ENCODE results near the gene TGFB1.

Gene TGFB1

DNA sequence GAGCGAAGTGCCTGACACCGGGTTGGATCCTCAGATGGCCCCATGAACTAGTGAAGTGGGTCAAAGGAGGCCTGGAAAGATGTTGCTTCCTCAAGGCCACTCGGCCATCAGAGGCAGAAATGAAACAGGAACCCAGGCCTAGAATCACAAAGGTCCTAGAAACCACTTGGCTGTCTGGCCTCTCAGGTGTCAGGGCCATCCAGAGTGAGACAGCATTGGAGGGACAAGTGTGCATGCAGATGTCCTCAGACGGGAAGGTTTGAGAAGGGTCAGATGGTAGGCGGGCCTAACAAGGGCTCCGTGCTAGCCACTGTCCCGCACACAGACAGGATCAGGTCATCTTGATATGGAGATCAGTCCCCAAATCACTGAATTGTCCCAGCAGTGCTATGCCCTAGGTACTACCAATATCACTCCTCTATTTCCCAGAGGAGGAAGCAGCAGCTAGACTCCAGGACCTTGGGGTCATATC lies 29.5 kb downstream of the TGFB1 start:
- Histone ChIP-seq H3K4me1 (ENCODE audit: control insufficient read depth in 1 of 2, insufficient read depth in 2 of 2, low read length in 2 of 2) (peaks cover 49 to 67% of the 10 kb centered on the region in 2 donors), H3K9ac (ENCODE audit: low read depth in 1 of 2, low read length in 2 of 2) (peak overlapping the region in 1 of 2 donors; percentile 26), H3K27ac (ENCODE audit: low read depth, low read length) (peak overlapping the region; percentile 72), H3K36me3 (ENCODE audit: control insufficient read depth in 1 of 2, insufficient read depth in 2 of 2, low read length in 2 of 2) (peaks cover 14 to 24% of the 10 kb centered on the region in 2 donors), H3K9me3 (ENCODE audit: control insufficient read depth in 1 of 2, low read length in 2 of 2) (no peaks in the 10 kb centered on the region), H3K27me3 (ENCODE audit: control insufficient read depth in 1 of 2, insufficient read depth in 2 of 2, low read length in 2 of 2) (peaks cover 9 to 12% of the 10 kb centered on the region in 2 donors), H3K4me3 (ENCODE audit: low read depth in 1 of 2, low read length in 2 of 2) (no peak overlapping the region)

DNA sequence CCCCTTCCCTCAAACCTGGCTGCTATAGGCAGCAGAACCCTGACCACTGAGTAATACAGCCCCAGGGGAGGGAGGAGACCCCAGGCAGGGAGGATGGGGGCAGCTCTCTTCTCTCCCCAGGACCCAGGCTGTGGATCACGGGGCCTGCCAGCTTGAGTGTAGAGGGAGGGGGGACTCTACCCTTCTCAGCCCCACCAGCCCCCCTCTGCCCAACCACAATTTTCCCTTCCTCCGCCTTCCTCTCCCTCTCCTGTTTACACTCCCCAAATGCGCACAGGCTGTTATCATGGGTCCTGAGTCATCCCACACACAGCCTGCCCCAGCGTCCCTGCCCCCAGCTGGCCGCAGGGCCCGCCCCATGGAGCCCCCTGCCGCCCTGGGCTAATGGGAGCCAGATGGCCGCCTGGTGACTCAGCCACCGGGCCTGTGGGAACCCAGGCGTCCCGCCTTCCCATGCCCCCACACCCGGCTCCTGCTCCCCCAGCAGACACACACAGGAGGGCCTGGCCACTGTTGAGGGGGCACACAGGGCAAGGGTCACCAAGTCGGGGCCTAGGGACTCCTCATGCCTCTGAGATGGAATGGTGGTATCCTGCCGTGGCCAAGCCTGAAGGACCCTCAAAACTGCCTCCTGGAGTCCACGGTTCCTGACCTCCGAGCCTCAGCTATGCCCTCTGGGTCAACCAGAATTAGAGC lies 30.1 kb downstream of the TGFB1 start:
- H3K4me1 ChIP-seq (ENCODE audit: control insufficient read depth in 1 of 2, insufficient read depth in 2 of 2, low read length in 2 of 2): peaks cover 47 to 60% of the 10 kb centered on the region in 2 donors
- peak overlapping the region in 1 of 2 donors; percentile 36 for H3K9ac ChIP-seq (ENCODE audit: low read depth in 1 of 2, low read length in 2 of 2)
- peaks cover 21 to 31% of the 10 kb centered on the region in 2 donors for H3K36me3 ChIP-seq (ENCODE audit: control insufficient read depth in 1 of 2, insufficient read depth in 2 of 2, low read length in 2 of 2)

DNA sequence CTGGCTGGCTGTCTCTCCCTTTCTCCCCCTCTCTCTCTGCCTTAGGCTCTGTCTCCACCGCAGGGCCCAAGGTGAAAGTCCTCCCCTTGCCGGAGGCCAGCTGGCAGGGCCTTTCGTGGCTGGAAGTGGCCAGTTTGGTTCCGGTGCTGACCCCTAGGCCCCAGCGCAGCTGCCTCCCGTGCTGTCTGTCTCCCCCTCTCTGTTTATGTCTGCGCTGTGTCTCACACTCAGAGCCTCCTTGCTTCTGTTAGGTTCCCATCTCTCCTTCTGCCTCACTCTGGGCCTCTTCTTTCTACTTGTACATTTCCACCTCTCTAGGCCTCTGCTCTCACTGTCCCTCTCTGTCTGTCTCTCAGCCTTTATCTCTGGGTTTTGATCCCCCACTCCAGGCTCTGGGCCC lies 30.7 kb downstream of the TGFB1 start:
- Histone ChIP-seq H3K27ac (ENCODE audit: low read depth, low read length) (peak overlapping the region; percentile 71), H3K4me1 (ENCODE audit: control insufficient read depth in 1 of 2, insufficient read depth in 2 of 2, low read length in 2 of 2) (peaks cover 42 to 55% of the 10 kb centered on the region in 2 donors)

More for the DNA sequence above, 30.1 kb downstream of the TGFB1 start:
- no peaks in the 10 kb centered on the region for H3K9me3 ChIP-seq (ENCODE audit: control insufficient read depth in 1 of 2, low read length in 2 of 2)
- peak overlapping the region; percentile 72 for H3K27ac ChIP-seq (ENCODE audit: low read depth, low read length)
- peaks cover 9 to 12% of the 10 kb centered on the region in 2 donors for H3K27me3 ChIP-seq (ENCODE audit: control insufficient read depth in 1 of 2, insufficient read depth in 2 of 2, low read length in 2 of 2)
- no peak overlapping the region for H3K4me3 ChIP-seq (ENCODE audit: low read depth in 1 of 2, low read length in 2 of 2)

GRCh38 chr19:41322451-41322850 lies 31.3 kb downstream of the TGFB1 start:
- peaks cover 36 to 49% of the 10 kb centered on the region in 2 donors for H3K4me1 ChIP-seq (ENCODE audit: control insufficient read depth in 1 of 2, insufficient read depth in 2 of 2, low read length in 2 of 2)

More for the DNA sequence above, 30.7 kb downstream of the TGFB1 start:
- Histone ChIP-seq H3K9ac (ENCODE audit: low read depth in 1 of 2, low read length in 2 of 2) (peak overlapping the region in 1 of 2 donors; percentile 36), H3K36me3 (ENCODE audit: control insufficient read depth in 1 of 2, insufficient read depth in 2 of 2, low read length in 2 of 2) (peaks cover 25 to 35% of the 10 kb centered on the region in 2 donors), H3K4me3 (ENCODE audit: low read depth in 1 of 2, low read length in 2 of 2) (no peak overlapping the region), H3K9me3 (ENCODE audit: control insufficient read depth in 1 of 2, low read length in 2 of 2) (no peaks in the 10 kb centered on the region), H3K27me3 (ENCODE audit: control insufficient read depth in 1 of 2, insufficient read depth in 2 of 2, low read length in 2 of 2) (peaks cover 9 to 11% of the 10 kb centered on the region in 2 donors)

DNA sequence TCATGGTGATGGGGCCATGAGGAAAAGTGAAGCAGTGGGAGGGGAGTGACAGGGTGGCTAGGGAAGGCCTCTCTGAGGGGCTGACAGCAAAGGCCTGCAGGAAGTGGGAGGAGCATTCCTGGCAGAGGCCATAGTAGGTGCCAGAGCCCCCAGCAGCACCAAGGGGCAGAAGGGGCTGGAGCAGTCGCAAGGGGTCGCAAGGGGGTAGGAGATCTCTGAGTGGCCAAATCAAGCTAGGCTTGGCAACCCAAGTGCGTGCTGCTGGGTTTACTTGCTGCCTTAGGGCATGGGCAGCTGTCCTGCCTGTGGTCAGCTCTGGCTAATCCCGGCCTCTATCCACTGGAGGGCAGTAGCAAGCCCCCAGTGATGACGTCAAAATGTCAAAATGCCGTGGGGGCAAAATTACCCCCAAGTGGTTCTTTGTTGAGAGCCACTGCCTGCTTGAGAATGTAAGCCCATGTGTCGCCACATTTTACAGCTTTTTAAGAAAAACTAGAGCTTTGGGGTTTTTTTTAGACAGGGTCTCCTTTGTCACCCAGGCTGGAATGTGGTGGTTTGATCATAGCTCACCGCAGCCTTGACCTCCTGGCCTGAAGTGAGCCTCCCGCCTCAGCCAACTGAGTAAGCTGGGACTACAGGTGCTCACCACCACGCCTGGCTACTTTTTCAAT lies 32.0 kb downstream of the TGFB1 start:
- no peak overlapping the region for H3K27ac ChIP-seq (ENCODE audit: low read depth, low read length)
- H3K36me3 ChIP-seq (ENCODE audit: control insufficient read depth in 1 of 2, insufficient read depth in 2 of 2, low read length in 2 of 2): peaks cover 33 to 42% of the 10 kb centered on the region in 2 donors
- H3K4me3 ChIP-seq (ENCODE audit: low read depth in 1 of 2, low read length in 2 of 2): no peak overlapping the region
- peaks cover 8 to 9% of the 10 kb centered on the region in 2 donors for H3K27me3 ChIP-seq (ENCODE audit: control insufficient read depth in 1 of 2, insufficient read depth in 2 of 2, low read length in 2 of 2)
- H3K4me1 ChIP-seq (ENCODE audit: control insufficient read depth in 1 of 2, insufficient read depth in 2 of 2, low read length in 2 of 2): peaks cover 29 to 42% of the 10 kb centered on the region in 2 donors
- no peaks in the 10 kb centered on the region for H3K9me3 ChIP-seq (ENCODE audit: control insufficient read depth in 1 of 2, low read length in 2 of 2)
- no peak overlapping the region for H3K9ac ChIP-seq (ENCODE audit: low read depth in 1 of 2, low read length in 2 of 2)

More at GRCh38 chr19:41322451-41322850, 31.3 kb downstream of the TGFB1 start:
- Histone ChIP-seq H3K27me3 (ENCODE audit: control insufficient read depth in 1 of 2, insufficient read depth in 2 of 2, low read length in 2 of 2) (peaks cover 8 to 9% of the 10 kb centered on the region in 2 donors), H3K36me3 (ENCODE audit: control insufficient read depth in 1 of 2, insufficient read depth in 2 of 2, low read length in 2 of 2) (peaks cover 26 to 35% of the 10 kb centered on the region in 2 donors), H3K9me3 (ENCODE audit: control insufficient read depth in 1 of 2, low read length in 2 of 2) (no peaks in the 10 kb centered on the region), H3K27ac (ENCODE audit: low read depth, low read length) (peak overlapping the region; percentile 71), H3K9ac (ENCODE audit: low read depth in 1 of 2, low read length in 2 of 2) (peak overlapping the region in 1 of 2 donors; percentile 36), H3K4me3 (ENCODE audit: low read depth in 1 of 2, low read length in 2 of 2) (no peak overlapping the region)

DNA sequence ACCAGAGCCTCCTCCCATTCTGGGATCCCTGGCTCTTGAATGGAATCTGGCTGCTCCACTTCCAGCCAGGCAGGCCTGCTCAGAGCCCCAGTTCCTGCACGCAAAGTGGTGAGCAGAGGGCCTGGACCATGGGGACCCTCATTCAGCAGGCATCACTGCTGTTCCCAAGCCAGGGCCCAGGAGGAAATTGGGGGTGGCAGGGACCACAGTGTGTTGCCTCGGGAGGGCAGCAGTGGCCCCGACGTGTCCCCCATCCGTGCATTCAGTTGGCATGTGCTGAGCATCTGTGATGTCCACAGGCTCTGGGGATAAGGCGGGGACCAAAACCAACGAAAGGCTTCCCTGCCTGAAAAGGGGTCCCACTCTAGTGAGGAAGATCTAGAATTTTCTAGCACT lies 32.5 kb downstream of the TGFB1 start:
- H3K27ac ChIP-seq (ENCODE audit: low read depth, low read length): no peak overlapping the region

GRCh38 chr19:41320568-41320967 lies 33.2 kb downstream of the TGFB1 start:
- Histone ChIP-seq H3K9ac (ENCODE audit: low read depth in 1 of 2, low read length in 2 of 2) (no peak overlapping the region), H3K27me3 (ENCODE audit: control insufficient read depth in 1 of 2, insufficient read depth in 2 of 2, low read length in 2 of 2) (peaks cover 0 to 2% of the 10 kb centered on the region in 2 donors), H3K36me3 (ENCODE audit: control insufficient read depth in 1 of 2, insufficient read depth in 2 of 2, low read length in 2 of 2) (peaks cover 43 to 52% of the 10 kb centered on the region in 2 donors), H3K4me3 (ENCODE audit: low read depth in 1 of 2, low read length in 2 of 2) (no peak overlapping the region), H3K27ac (ENCODE audit: low read depth, low read length) (no peak overlapping the region), H3K9me3 (ENCODE audit: control insufficient read depth in 1 of 2, low read length in 2 of 2) (no peaks in the 10 kb centered on the region), H3K4me1 (ENCODE audit: control insufficient read depth in 1 of 2, insufficient read depth in 2 of 2, low read length in 2 of 2) (peaks cover 22 to 30% of the 10 kb centered on the region in 2 donors)

More for the DNA sequence above, 32.5 kb downstream of the TGFB1 start:
- Histone ChIP-seq H3K9ac (ENCODE audit: low read depth in 1 of 2, low read length in 2 of 2) (no peak overlapping the region), H3K36me3 (ENCODE audit: control insufficient read depth in 1 of 2, insufficient read depth in 2 of 2, low read length in 2 of 2) (peaks cover 38 to 47% of the 10 kb centered on the region in 2 donors), H3K9me3 (ENCODE audit: control insufficient read depth in 1 of 2, low read length in 2 of 2) (no peaks in the 10 kb centered on the region), H3K4me1 (ENCODE audit: control insufficient read depth in 1 of 2, insufficient read depth in 2 of 2, low read length in 2 of 2) (peaks cover 24 to 36% of the 10 kb centered on the region in 2 donors), H3K27me3 (ENCODE audit: control insufficient read depth in 1 of 2, insufficient read depth in 2 of 2, low read length in 2 of 2) (peaks cover 5 to 8% of the 10 kb centered on the region in 2 donors), H3K4me3 (ENCODE audit: low read depth in 1 of 2, low read length in 2 of 2) (no peak overlapping the region)

DNA sequence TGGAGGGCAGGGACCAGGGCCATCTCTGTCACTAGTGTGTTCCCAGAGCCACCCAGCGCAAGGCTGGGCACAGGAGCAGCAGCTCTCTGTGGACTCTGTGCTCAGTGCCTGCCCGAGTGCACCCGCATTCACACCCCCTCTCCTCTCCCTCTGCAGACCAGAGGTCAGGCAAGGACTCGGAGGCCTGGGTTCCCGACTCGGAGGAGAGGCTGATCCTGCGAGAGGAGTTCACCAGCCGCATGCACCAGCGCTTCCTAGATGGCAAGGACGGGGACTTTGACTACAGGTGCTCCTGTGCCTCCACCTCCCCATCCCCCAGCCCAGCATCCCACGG lies 33.6 kb downstream of the TGFB1 start:
- H3K27me3 ChIP-seq (ENCODE audit: control insufficient read depth in 1 of 2, insufficient read depth in 2 of 2, low read length in 2 of 2): no peaks in the 10 kb centered on the region
- no peak overlapping the region for H3K4me3 ChIP-seq (ENCODE audit: low read depth in 1 of 2, low read length in 2 of 2)
- no peaks in the 10 kb centered on the region for H3K9me3 ChIP-seq (ENCODE audit: control insufficient read depth in 1 of 2, low read length in 2 of 2)
- no peak overlapping the region for H3K9ac ChIP-seq (ENCODE audit: low read depth in 1 of 2, low read length in 2 of 2)
- peaks cover 22 to 27% of the 10 kb centered on the region in 2 donors for H3K4me1 ChIP-seq (ENCODE audit: control insufficient read depth in 1 of 2, insufficient read depth in 2 of 2, low read length in 2 of 2)
- H3K27ac ChIP-seq (ENCODE audit: low read depth, low read length): no peak overlapping the region
- H3K36me3 ChIP-seq (ENCODE audit: control insufficient read depth in 1 of 2, insufficient read depth in 2 of 2, low read length in 2 of 2): peaks cover 43 to 52% of the 10 kb centered on the region in 2 donors

DNA sequence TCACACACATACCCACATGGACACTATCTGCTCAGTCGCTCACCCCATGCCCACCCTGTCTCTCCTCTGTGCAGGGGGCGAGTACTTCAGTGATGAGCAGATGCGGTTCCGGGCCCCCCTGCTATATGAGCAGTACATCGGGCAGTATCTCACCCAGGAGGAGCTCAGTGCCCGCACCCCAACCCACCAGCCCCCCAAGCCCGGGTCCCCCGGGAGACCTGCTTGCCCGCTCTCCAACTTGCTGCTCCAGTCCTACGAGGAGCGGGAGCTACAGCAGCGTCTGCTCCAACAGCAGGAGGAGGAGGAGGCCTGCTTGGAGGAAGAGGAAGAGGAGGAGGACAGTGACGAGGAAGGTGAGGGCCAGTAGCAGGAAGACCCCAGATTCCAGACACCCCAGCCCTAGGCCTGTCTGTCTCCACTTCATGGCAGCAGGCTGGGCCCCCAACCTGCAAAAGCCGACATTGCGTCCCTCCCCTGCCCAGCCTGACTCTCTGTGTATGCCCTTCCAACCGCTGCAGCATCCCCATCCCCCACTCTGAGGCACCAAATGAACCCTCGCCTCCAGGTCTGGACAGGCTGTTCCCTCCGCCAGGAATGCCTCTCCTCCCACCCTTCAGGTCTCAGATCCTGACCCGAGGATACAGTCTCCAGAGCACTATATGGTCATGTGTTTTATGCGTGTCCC lies 34.1 kb downstream of the TGFB1 start:
- H3K36me3 ChIP-seq (ENCODE audit: control insufficient read depth in 1 of 2, insufficient read depth in 2 of 2, low read length in 2 of 2): peaks cover 43 to 52% of the 10 kb centered on the region in 2 donors
- H3K27me3 ChIP-seq (ENCODE audit: control insufficient read depth in 1 of 2, insufficient read depth in 2 of 2, low read length in 2 of 2): no peaks in the 10 kb centered on the region
- no peaks in the 10 kb centered on the region for H3K9me3 ChIP-seq (ENCODE audit: control insufficient read depth in 1 of 2, low read length in 2 of 2)
- H3K4me1 ChIP-seq (ENCODE audit: control insufficient read depth in 1 of 2, insufficient read depth in 2 of 2, low read length in 2 of 2): peaks cover 17 to 22% of the 10 kb centered on the region in 2 donors
- no peak overlapping the region for H3K9ac ChIP-seq (ENCODE audit: low read depth in 1 of 2, low read length in 2 of 2)
- no peak overlapping the region for H3K4me3 ChIP-seq (ENCODE audit: low read depth in 1 of 2, low read length in 2 of 2)
- no peak overlapping the region for H3K27ac ChIP-seq (ENCODE audit: low read depth, low read length)
